Measurements from ENCODE around the gene GULP1. TPM values are rescaled to one million over a fixed set of nuclear protein-coding genes. Genes with fewer than 3 reads are reported as not detected.

The GULP1 gene
- total RNA-seq, 4 donors from 2014 or later: 6.4 to 44.1 (median 25.4) TPM

DNA sequence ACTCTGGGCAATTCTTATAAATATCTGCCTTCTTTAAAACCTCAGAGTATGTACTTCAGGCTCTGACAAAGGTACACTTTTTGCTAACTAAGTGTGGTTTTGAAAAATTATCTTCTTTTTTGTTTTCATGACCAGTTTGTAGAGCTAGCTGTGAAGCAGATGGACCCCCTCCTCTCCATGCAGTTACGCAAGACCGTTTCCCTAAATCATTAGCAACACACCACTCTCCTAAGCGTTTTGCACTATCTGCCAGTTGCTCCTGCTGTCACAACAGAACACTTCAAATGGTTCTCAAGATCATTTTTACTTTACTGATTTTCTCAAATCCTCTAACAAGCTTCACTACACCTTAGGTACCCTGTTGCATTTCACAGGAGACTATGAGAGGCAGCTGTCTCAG is 53.3 kb downstream of the GULP1 start:
- Histone ChIP-seq H3K27me3 (no peaks in the 10 kb centered on the region), H3K4me3 (no peak overlapping the region), H3K4me1 (peaks cover 0 to 3% (median 0%) of the 10 kb centered on the region in 4 donors), H3K36me3 (no peaks in the 10 kb centered on the region), H3K27ac (no peak overlapping the region), H3K9me3 (no peaks in the 10 kb centered on the region)
- whole genome bisulfite sequencing, 2 donors (ENCODE audit: low coverage in 1 of 2): 61 to 72% methylated on average over 3 of the region's 3 CpGs
- no peak for DNase-seq
- TF ChIP-seq, protein P1, sequence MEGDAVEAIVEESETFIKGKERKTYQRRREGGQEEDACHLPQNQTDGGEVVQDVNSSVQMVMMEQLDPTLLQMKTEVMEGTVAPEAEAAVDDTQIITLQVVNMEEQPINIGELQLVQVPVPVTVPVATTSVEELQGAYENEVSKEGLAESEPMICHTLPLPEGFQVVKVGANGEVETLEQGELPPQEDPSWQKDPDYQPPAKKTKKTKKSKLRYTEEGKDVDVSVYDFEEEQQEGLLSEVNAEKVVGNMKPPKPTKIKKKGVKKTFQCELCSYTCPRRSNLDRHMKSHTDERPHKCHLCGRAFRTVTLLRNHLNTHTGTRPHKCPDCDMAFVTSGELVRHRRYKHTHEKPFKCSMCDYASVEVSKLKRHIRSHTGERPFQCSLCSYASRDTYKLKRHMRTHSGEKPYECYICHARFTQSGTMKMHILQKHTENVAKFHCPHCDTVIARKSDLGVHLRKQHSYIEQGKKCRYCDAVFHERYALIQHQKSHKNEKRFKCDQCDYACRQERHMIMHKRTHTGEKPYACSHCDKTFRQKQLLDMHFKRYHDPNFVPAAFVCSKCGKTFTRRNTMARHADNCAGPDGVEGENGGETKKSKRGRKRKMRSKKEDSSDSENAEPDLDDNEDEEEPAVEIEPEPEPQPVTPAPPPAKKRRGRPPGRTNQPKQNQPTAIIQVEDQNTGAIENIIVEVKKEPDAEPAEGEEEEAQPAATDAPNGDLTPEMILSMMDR (IDR thresholded peaks at IDR 0.05): no peak
- TF ChIP-seq EP300 (IDR thresholded peaks at IDR 0.05; ENCODE audit: low read depth): no peak
- TF ChIP-seq POLR2A (IDR thresholded peaks at IDR 0.05): no peak
- no peak for TF ChIP-seq POLR2AphosphoS5 (IDR thresholded peaks at IDR 0.05)
- intact Hi-C loops (cut with DNase I; ENCODE audit: low total_unique reads): no loop called here
- in situ Hi-C loops (cut with MboI; ENCODE audit: low pct_ligation_motif_present in 1 of 4, low pct_unique_long_range_greater_than_20kb in 1 of 4, low sequenced_read_pairs in 3 of 4): no loop called here

DNA sequence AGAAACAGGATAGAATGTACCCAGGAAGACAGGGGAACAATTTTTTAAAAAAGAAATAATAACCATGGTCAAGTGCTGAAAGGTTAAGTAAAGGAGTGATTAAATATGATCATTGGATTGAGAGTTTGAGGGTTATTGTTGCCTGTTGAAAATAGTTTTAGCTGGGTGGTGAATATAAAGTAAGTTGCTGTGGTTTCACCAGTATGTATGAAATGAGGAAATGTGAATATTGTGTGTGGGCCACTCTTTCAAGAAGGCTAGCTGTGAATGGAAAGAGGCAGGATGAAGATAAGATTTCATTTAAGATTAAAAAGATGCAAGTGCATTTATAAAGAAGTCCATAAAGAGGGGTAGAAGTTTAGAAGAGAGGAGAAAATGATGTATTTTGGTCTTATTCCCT is 53.8 kb downstream of the GULP1 start:
- Histone ChIP-seq H3K4me3 (no peak overlapping the region), H3K27me3 (no peaks in the 10 kb centered on the region), H3K27ac (no peak overlapping the region), H3K4me1 (peaks cover 0 to 3% (median 0%) of the 10 kb centered on the region in 4 donors), H3K36me3 (no peaks in the 10 kb centered on the region), H3K9me3 (no peaks in the 10 kb centered on the region)
- in situ Hi-C loops (cut with MboI; ENCODE audit: low pct_ligation_motif_present in 1 of 4, low pct_unique_long_range_greater_than_20kb in 1 of 4, low sequenced_read_pairs in 3 of 4) (no loop called here), intact Hi-C loops (cut with DNase I; ENCODE audit: low total_unique reads) (no loop called here)
- no peak for DNase-seq
- no peak for TF ChIP-seq POLR2AphosphoS5 (IDR thresholded peaks at IDR 0.05)
- no peak for TF ChIP-seq POLR2A (IDR thresholded peaks at IDR 0.05)
- TF ChIP-seq, protein P1 (IDR thresholded peaks at IDR 0.05): no peak
- TF ChIP-seq EP300 (IDR thresholded peaks at IDR 0.05; ENCODE audit: low read depth): no peak

DNA sequence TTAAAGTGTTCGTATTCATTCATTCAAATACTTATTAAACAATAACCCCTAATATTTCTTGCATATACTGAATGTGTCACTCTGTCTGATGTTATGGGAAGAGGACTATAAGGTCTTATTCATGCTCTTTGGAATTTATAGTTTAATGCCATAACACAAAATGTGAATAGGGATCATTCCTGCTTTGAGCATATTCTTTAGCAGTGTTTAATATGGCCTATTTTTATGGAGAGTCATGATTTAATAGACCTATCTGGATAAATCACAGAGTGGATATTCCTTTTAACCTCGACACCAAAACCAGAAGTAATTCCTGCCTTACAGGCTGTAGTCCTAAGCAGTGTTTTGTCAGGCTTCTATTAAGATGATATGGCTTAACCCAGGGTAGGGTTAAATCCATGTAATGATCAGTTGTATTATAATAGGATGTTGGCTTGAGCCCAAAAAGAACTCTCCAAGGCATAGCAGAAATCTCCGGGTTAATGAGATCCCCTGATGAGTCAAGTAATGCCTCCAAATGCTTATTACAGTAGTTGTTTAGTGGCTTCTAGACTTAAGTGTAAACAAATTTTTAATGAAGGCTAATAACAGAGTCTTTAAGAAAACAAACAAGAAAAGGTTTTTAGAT is 54.3 kb downstream of the GULP1 start:
- Histone ChIP-seq H3K4me3 (no peak overlapping the region), H3K27me3 (no peaks in the 10 kb centered on the region), H3K36me3 (no peaks in the 10 kb centered on the region), H3K9me3 (no peaks in the 10 kb centered on the region), H3K4me1 (peaks cover 0 to 3% (median 0%) of the 10 kb centered on the region in 4 donors), H3K27ac (no peak overlapping the region)
- intact Hi-C loops (cut with DNase I; ENCODE audit: low total_unique reads) (no loop called here), in situ Hi-C loops (cut with MboI; ENCODE audit: low pct_ligation_motif_present in 1 of 4, low pct_unique_long_range_greater_than_20kb in 1 of 4, low sequenced_read_pairs in 3 of 4) (no loop called here)
- no peak for DNase-seq
- WGBS, 2 donors (ENCODE audit: low coverage in 1 of 2): 68 to 72% methylated on average over 3 of the region's 3 CpGs
- TF ChIP-seq, protein P1 (IDR thresholded peaks at IDR 0.05): no peak
- TF ChIP-seq POLR2A (IDR thresholded peaks at IDR 0.05): no peak
- TF ChIP-seq POLR2AphosphoS5 (IDR thresholded peaks at IDR 0.05): no peak
- TF ChIP-seq EP300 (IDR thresholded peaks at IDR 0.05; ENCODE audit: low read depth): no peak

DNA sequence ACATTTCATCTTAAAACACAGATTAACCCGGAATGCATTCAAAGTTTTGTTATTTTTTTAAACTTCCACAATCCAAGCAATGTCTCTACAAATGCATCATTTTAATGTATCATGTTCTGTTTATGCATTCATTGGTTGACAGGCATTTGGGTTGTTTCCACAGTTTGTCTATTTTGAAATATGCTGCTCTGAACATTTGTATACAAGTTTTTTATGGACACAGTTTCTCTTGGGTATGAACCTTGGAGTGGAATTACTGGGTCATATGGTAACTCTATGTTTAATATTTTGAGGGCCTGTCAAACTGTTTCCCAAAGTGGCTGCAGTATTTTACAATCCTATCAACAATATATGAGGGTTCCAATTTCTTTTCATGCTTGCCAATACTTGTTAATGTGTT is 57.3 kb downstream of the GULP1 start:
- Histone ChIP-seq H3K4me1 (peaks cover 0 to 3% (median 0%) of the 10 kb centered on the region in 4 donors), H3K27ac (no peak overlapping the region), H3K9me3 (no peaks in the 10 kb centered on the region), H3K36me3 (no peaks in the 10 kb centered on the region), H3K27me3 (no peaks in the 10 kb centered on the region), H3K4me3 (no peak overlapping the region)
- intact Hi-C loops (cut with DNase I; ENCODE audit: low total_unique reads) (no loop called here), in situ Hi-C loops (cut with MboI; ENCODE audit: low pct_ligation_motif_present in 1 of 4, low pct_unique_long_range_greater_than_20kb in 1 of 4, low sequenced_read_pairs in 3 of 4) (no loop called here)
- WGBS, 2 donors (ENCODE audit: low coverage in 1 of 2): 47 to 61% methylated on average over 1 of the region's 1 CpG
- no peak for DNase-seq
- TF ChIP-seq, protein P1 (IDR thresholded peaks at IDR 0.05): no peak
